ENCODE measurements around the gene CREB3L2.
"Not testable (repeated sequence)": the region's sequence is repeated elsewhere in the genome, so short reads cannot be mapped to it uniquely, and the experiment has no call there.

Gene CREB3L2

GRCh38 chr7:137835486-137836112 lies 166.3 kb downstream of the CREB3L2 start:
- no peak for DNase-seq (ENCODE audit: low spot score)

GRCh38 chr7:137834552-137834951 lies 167.3 kb downstream of the CREB3L2 start:
- no peak for DNase-seq (ENCODE audit: low spot score)

DNA sequence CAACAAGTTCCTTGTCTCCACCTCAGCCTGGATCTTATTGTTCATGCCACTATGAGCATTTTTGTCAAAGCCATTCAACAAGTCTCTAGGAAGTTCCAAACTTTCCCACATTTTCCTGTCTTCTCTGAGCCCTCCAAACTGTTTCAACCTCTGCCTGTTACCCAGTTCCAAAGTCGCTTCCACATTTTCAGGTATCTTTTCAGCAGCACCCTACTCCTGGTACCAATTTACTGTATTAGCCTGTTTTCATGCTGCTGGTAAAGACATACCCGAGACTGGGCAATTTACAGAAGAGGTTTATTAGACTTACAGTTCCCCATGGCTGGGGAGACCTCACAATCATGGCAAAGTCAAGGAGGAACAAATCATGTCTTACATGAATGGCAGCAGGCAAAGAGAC lies 168.9 kb downstream of the CREB3L2 start:
- not testable (repeated sequence) for DNase-seq (ENCODE audit: low spot score)

- no peak for DNase-seq (ENCODE audit: low spot score)
Observed at GRCh38 chr7:137832382-137832781, 169.5 kb downstream of the CREB3L2 start.

- not testable (repeated sequence) for DNase-seq (ENCODE audit: low spot score)
Observed at GRCh38 chr7:137831555-137831954, 170.3 kb downstream of the CREB3L2 start.

GRCh38 chr7:137829337-137829992 lies 172.4 kb downstream of the CREB3L2 start:
- no peak for DNase-seq (ENCODE audit: low spot score)

GRCh38 chr7:137828456-137828855 lies 173.4 kb downstream of the CREB3L2 start:
- DNase-seq (ENCODE audit: low spot score) = no peak

GRCh38 chr7:137825489-137825888 lies 176.4 kb downstream of the CREB3L2 start:
- no peak for DNase-seq (ENCODE audit: low spot score)
